ENCODE measurements around the gene TMEM183A.

The TMEM183A gene

DNA sequence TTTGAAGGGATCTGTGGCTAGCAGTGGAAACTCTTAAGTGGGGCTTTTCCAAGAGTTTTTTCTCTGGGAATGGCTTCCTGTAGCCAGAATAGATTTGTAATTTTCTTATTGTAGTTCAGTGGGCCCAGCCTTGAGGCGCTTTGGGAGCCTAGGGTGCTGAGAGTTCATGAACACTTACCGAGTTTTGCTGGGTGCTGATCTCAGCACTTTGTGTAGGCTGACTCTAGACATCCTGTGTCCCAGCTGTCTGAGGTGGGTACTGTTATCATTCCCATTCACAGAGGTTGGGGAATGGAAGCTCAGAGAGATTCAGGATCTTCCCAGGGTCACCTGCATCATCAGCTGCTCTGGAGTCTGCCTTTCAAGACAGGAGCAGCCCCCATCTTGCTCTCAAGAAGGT is 26.1 kb downstream of the TMEM183A start:
- Histone ChIP-seq H3K4me1 (ENCODE audit: control insufficient read depth, insufficient read depth, low read length) (peaks cover 18% of the 10 kb centered on the region), H3K27ac (ENCODE audit: low read depth, low read length) (no peak overlapping the region), H3K4me3 (ENCODE audit: low read depth, low read length) (no peak overlapping the region), H3K9me3 (ENCODE audit: control insufficient read depth, insufficient read depth, low read depth, low read length) (no peaks in the 10 kb centered on the region), H3K36me3 (ENCODE audit: control insufficient read depth, insufficient read depth, low read length) (no peaks in the 10 kb centered on the region), H3K9ac (ENCODE audit: low read length) (no peak overlapping the region), H3K27me3 (ENCODE audit: control insufficient read depth, insufficient read depth, low read length) (peaks cover 6% of the 10 kb centered on the region)

DNA sequence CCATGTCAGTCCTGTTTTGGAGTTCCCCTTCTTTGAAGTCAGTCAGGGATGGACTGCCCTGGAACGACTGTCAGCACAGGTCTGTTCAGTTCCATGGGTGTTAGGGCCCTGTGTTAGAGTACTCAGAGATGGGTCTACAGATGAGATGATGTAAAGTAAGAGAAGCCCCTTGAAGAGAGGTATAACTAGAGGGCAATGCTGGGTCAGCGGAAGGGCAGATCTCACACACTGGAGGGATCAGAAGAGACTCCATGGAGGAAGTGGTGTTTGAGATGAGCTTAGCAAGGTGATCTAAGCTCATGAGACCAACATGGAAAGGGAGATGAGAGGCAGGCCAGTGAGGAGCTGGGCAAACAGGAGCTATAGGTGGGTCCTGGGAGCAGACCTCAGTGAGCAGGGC is 26.7 kb downstream of the TMEM183A start:
- no peaks in the 10 kb centered on the region for H3K27me3 ChIP-seq (ENCODE audit: control insufficient read depth, insufficient read depth, low read length)
- H3K36me3 ChIP-seq (ENCODE audit: control insufficient read depth, insufficient read depth, low read length) = no peaks in the 10 kb centered on the region
- peaks cover 14% of the 10 kb centered on the region for H3K4me1 ChIP-seq (ENCODE audit: control insufficient read depth, insufficient read depth, low read length)
- no peak overlapping the region for H3K9ac ChIP-seq (ENCODE audit: low read length)
- no peaks in the 10 kb centered on the region for H3K9me3 ChIP-seq (ENCODE audit: control insufficient read depth, insufficient read depth, low read depth, low read length)
- no peak overlapping the region for H3K27ac ChIP-seq (ENCODE audit: low read depth, low read length)
- H3K4me3 ChIP-seq (ENCODE audit: low read depth, low read length) = no peak overlapping the region

GRCh38 chr1:203034422-203035110 is 27.4 kb downstream of the TMEM183A start:
- Histone ChIP-seq H3K9ac (ENCODE audit: low read length) (no peak overlapping the region), H3K36me3 (ENCODE audit: control insufficient read depth, insufficient read depth, low read length) (no peaks in the 10 kb centered on the region), H3K4me1 (ENCODE audit: control insufficient read depth, insufficient read depth, low read length) (peaks cover 14% of the 10 kb centered on the region), H3K27ac (ENCODE audit: low read depth, low read length) (no peak overlapping the region), H3K9me3 (ENCODE audit: control insufficient read depth, insufficient read depth, low read depth, low read length) (no peaks in the 10 kb centered on the region), H3K27me3 (ENCODE audit: control insufficient read depth, insufficient read depth, low read length) (no peaks in the 10 kb centered on the region), H3K4me3 (ENCODE audit: low read depth, low read length) (no peak overlapping the region)

DNA sequence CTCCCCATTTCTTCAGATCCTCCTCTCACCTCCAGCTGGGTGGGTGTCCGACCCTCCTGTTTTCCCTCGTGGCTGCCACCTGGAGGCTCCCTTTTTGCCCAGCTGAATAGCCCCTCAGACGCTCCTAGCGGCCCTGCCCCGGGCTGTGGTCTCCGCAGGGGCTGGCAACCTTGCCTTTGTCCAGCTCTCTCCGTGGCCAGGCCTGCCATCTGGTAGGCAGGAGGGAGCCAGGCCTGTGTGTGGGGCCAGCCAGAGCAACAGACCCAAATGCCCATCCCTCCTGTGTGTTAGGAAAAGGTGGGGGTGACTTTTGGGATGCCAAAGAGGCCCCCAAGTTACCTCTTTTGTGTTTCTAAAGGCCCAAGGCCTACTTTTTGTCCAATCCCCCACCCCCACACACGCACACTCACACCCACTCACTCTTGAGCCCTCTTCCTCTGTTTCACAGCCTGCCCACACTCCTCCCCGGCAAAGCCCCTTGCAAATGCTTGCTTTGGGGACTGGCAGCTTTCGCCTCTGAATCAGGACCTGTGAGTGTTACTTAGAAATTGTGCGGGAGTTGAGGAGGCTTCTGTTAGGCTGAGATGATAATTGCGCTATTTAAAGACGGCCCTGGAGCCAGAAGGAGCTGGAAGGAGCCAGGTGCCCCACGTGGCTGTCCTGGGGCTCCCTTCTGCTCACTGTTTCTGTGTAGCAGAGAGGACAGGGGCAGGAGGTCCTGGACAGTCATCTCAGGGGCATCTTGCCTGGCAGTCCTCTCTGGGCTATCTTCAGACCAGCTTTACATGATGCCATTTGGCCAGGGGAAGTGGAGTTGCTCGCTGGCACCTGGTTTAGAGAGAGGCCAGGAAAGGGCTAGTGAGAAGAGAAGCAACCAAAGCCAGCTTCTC is 28.2 kb downstream of the TMEM183A start:
- Histone ChIP-seq H3K27me3 (ENCODE audit: control insufficient read depth, insufficient read depth, low read length) (no peaks in the 10 kb centered on the region), H3K4me1 (ENCODE audit: control insufficient read depth, insufficient read depth, low read length) (peaks cover 20% of the 10 kb centered on the region), H3K9me3 (ENCODE audit: control insufficient read depth, insufficient read depth, low read depth, low read length) (no peaks in the 10 kb centered on the region), H3K9ac (ENCODE audit: low read length) (no peak overlapping the region), H3K27ac (ENCODE audit: low read depth, low read length) (no peak overlapping the region), H3K36me3 (ENCODE audit: control insufficient read depth, insufficient read depth, low read length) (no peaks in the 10 kb centered on the region), H3K4me3 (ENCODE audit: low read depth, low read length) (no peak overlapping the region)

DNA sequence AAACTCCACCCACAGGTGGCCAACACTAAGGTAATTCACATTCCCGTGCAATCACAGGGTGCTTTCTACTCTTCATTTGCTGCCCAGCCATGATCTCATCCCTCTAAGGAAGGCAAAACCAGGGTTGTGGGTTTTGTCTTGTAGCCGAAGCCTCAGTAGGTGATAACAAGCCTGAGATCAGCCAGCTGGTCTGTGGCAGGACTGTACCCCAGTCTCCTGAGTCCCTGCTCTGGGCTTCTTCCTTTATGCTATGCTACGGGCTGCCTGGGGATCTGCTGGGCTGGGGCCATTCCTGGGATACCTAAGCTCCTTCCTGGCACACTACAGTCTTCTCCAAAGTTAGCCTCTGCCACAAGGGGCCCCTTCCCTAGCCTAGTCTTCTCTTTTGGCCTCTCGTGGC is 29.0 kb downstream of the TMEM183A start:
- no peak overlapping the region for H3K27ac ChIP-seq (ENCODE audit: low read depth, low read length)
- peaks cover 28% of the 10 kb centered on the region for H3K4me1 ChIP-seq (ENCODE audit: control insufficient read depth, insufficient read depth, low read length)
- no peak overlapping the region for H3K4me3 ChIP-seq (ENCODE audit: low read depth, low read length)
- no peaks in the 10 kb centered on the region for H3K9me3 ChIP-seq (ENCODE audit: control insufficient read depth, insufficient read depth, low read depth, low read length)
- H3K36me3 ChIP-seq (ENCODE audit: control insufficient read depth, insufficient read depth, low read length) = no peaks in the 10 kb centered on the region
- H3K27me3 ChIP-seq (ENCODE audit: control insufficient read depth, insufficient read depth, low read length) = no peaks in the 10 kb centered on the region
- no peak overlapping the region for H3K9ac ChIP-seq (ENCODE audit: low read length)

GRCh38 chr1:203036537-203036936 is 29.4 kb downstream of the TMEM183A start:
- no peak overlapping the region for H3K9ac ChIP-seq (ENCODE audit: low read length)
- no peaks in the 10 kb centered on the region for H3K36me3 ChIP-seq (ENCODE audit: control insufficient read depth, insufficient read depth, low read length)
- H3K4me1 ChIP-seq (ENCODE audit: control insufficient read depth, insufficient read depth, low read length) = peaks cover 32% of the 10 kb centered on the region
- H3K27ac ChIP-seq (ENCODE audit: low read depth, low read length) = no peak overlapping the region
- H3K9me3 ChIP-seq (ENCODE audit: control insufficient read depth, insufficient read depth, low read depth, low read length) = no peaks in the 10 kb centered on the region
- no peak overlapping the region for H3K4me3 ChIP-seq (ENCODE audit: low read depth, low read length)
- no peaks in the 10 kb centered on the region for H3K27me3 ChIP-seq (ENCODE audit: control insufficient read depth, insufficient read depth, low read length)

- no peaks in the 10 kb centered on the region for H3K9me3 ChIP-seq (ENCODE audit: control insufficient read depth, insufficient read depth, low read depth, low read length)
- H3K27me3 ChIP-seq (ENCODE audit: control insufficient read depth, insufficient read depth, low read length) = no peaks in the 10 kb centered on the region
- no peak overlapping the region for H3K27ac ChIP-seq (ENCODE audit: low read depth, low read length)
- peaks cover 35% of the 10 kb centered on the region for H3K4me1 ChIP-seq (ENCODE audit: control insufficient read depth, insufficient read depth, low read length)
- H3K4me3 ChIP-seq (ENCODE audit: low read depth, low read length) = no peak overlapping the region
- H3K9ac ChIP-seq (ENCODE audit: low read length) = no peak overlapping the region
- no peaks in the 10 kb centered on the region for H3K36me3 ChIP-seq (ENCODE audit: control insufficient read depth, insufficient read depth, low read length)
These were observed 30.5 kb downstream of the TMEM183A start for GRCh38 chr1:203037509-203038190.

DNA sequence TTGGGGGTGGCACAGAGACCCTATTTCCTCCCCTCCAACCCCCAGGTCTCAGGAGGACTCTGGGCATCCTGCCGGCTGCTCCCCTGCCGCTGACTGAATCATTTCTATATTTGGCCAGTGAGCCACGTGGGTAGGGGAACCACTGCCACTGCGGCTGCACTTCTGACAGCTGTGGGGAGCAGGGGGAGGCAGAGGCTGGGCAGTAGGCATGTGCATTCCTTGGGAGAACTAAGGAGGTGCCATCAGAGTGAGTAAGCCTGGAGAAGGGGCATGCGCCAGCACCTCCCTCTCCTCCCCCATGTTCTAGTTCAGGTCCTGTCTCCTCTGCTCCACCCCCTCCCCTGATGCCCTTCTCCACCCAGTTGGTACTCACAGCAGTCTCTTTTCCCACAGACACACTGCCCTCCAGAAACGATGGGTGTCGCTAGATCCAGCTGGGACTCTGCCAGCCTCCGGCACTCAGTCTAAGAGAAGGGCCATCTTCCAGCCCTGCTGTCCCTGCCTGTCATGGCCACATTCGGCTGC is 31.1 kb downstream of the TMEM183A start:
- peaks cover 35% of the 10 kb centered on the region for H3K4me1 ChIP-seq (ENCODE audit: control insufficient read depth, insufficient read depth, low read length)
- H3K27ac ChIP-seq (ENCODE audit: low read depth, low read length) = no peak overlapping the region
- H3K9me3 ChIP-seq (ENCODE audit: control insufficient read depth, insufficient read depth, low read depth, low read length) = no peaks in the 10 kb centered on the region
- no peaks in the 10 kb centered on the region for H3K27me3 ChIP-seq (ENCODE audit: control insufficient read depth, insufficient read depth, low read length)
- H3K36me3 ChIP-seq (ENCODE audit: control insufficient read depth, insufficient read depth, low read length) = no peaks in the 10 kb centered on the region
- no peak overlapping the region for H3K4me3 ChIP-seq (ENCODE audit: low read depth, low read length)
- H3K9ac ChIP-seq (ENCODE audit: low read length) = no peak overlapping the region

DNA sequence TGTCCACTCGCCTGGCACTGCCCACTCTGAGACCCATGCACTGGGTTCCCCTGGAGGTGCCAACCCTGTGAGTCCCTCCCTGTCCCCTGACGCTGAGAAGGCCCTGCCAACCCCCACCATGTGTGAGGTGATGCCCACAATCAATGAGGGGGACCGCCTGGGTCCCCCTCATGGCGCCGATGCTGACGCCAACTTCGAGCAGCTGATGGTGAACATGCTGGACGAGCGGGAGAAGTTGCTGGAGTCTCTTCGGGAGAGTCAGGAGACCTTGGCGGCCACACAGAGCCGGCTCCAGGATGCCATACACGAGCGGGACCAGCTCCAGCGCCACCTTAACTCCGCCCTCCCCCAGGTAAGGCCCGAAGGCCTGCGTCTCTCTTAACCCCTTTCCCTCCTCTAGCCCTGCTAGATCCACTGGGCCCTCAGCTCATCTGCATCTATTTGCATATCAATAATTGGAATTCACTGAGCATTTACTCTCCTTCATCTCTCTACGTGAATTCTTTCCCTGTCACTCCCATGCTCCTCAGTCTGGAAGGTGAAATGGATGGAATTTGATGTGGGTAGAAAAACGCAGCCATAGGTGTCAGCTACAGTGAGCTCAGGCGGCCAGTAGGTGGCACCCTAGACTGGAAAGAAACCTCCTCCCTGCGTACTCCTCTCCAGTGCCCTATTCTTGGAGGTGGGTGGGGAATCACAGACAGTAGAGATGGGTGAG is 31.9 kb downstream of the TMEM183A start:
- no peaks in the 10 kb centered on the region for H3K27me3 ChIP-seq (ENCODE audit: control insufficient read depth, insufficient read depth, low read length)
- H3K36me3 ChIP-seq (ENCODE audit: control insufficient read depth, insufficient read depth, low read length) = 0 out of 2 replicates have a peak, but pooled peaks cover 4% of the 10 kb centered on the region
- H3K27ac ChIP-seq (ENCODE audit: low read depth, low read length) = no peak overlapping the region
- no peak overlapping the region for H3K9ac ChIP-seq (ENCODE audit: low read length)
- H3K4me1 ChIP-seq (ENCODE audit: control insufficient read depth, insufficient read depth, low read length) = peaks cover 35% of the 10 kb centered on the region
- H3K9me3 ChIP-seq (ENCODE audit: control insufficient read depth, insufficient read depth, low read depth, low read length) = no peaks in the 10 kb centered on the region
- H3K4me3 ChIP-seq (ENCODE audit: low read depth, low read length) = no peak overlapping the region

DNA sequence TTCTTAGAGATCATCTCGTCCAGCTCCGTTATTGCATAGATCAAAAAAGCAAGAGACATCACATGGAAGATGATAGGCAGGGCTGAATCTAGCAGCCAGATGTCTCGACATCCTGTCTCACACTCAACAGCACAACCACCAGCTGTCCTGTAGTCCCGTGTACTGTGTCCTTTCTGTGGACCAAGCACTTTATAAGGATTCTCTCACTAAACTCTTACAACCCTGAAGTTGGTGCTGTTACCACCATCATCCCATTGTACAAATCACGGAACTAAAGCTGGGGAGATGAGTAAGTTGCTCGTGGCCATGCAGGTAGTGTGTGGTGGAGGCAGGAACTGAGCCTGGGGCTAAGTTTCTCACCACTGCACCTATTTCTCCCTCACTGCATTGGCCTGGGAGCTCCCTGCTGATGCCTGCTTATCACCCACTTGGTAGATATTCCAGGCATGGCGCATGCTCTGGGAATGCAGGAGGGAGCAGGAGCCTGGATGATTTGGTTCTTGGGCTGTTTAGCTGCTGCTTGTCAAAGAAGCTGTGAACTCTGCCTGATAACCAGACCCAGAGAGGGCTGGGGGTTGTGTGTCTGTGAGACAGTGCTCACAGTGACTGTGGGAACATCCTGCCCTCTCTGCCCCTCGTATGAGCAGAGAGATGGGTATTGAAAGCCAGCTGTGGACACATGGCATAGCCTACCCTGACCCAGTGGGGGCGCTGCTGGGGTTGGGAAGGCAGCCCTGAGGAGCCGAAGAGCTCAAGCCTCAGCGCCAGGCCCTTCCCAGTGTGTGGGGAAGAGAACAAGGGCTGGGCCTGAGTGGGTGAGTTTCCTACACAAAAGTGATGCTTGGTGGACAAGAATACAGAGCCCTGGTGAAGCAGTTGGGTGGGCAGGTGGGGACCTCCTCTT is 32.7 kb downstream of the TMEM183A start:
- peaks cover 40% of the 10 kb centered on the region for H3K4me1 ChIP-seq (ENCODE audit: control insufficient read depth, insufficient read depth, low read length)
- H3K27ac ChIP-seq (ENCODE audit: low read depth, low read length) = no peak overlapping the region
- H3K9me3 ChIP-seq (ENCODE audit: control insufficient read depth, insufficient read depth, low read depth, low read length) = no peaks in the 10 kb centered on the region
- no peak overlapping the region for H3K4me3 ChIP-seq (ENCODE audit: low read depth, low read length)
- no peak overlapping the region for H3K9ac ChIP-seq (ENCODE audit: low read length)
- no peaks in the 10 kb centered on the region for H3K27me3 ChIP-seq (ENCODE audit: control insufficient read depth, insufficient read depth, low read length)
- H3K36me3 ChIP-seq (ENCODE audit: control insufficient read depth, insufficient read depth, low read length) = 0 out of 2 replicates have a peak, but pooled peaks cover 4% of the 10 kb centered on the region
